Stimulated activated CD4-positive, alpha-beta T cell treated with anti-CD3 and anti-CD28 coated beads, Interleukin-2, amount 100 ng/mL, for 24 hours (primary cell): ENCODE data around the gene CTU2.

ENCODE experiments used
- DNase-seq, 2 donors: peaks; one replicate each; pipeline ENCODE4 v3.0.0-alpha.2; 2020

Gene CTU2

GRCh38 chr16:88732172-88732960, 26.1 kb downstream of the CTU2 start:
- DNase-seq = no peak

- no peak for DNase-seq
These were observed 26.6 kb downstream of the CTU2 start for GRCh38 chr16:88732961-88733294.

- DNase-seq = no peak
These were observed 27.5 kb downstream of the CTU2 start for GRCh38 chr16:88733630-88734360.

- no peak for DNase-seq
These were observed 28.0 kb downstream of the CTU2 start for GRCh38 chr16:88734361-88734728.

GRCh38 chr16:88735121-88735520, 28.8 kb downstream of the CTU2 start:
- DNase-seq = no peak

- DNase-seq = no peak
These were observed 29.3 kb downstream of the CTU2 start for GRCh38 chr16:88735616-88736015.

- no peak for DNase-seq
These were observed 29.8 kb downstream of the CTU2 start for GRCh38 chr16:88736088-88736487.

- DNase-seq = no peak
These were observed 30.2 kb downstream of the CTU2 start for GRCh38 chr16:88736496-88736895.

- DNase-seq = peak; percentile 70 to 71
These were observed 31.2 kb downstream of the CTU2 start for GRCh38 chr16:88737298-88738150.

- DNase-seq = no peak
These were observed 32.1 kb downstream of the CTU2 start for GRCh38 chr16:88738151-88739084.

- DNase-seq = no peak
These were observed 33.1 kb downstream of the CTU2 start for GRCh38 chr16:88739139-88739976.

GRCh38 chr16:88739977-88740726, 33.8 kb downstream of the CTU2 start:
- DNase-seq = no peak

GRCh38 chr16:88740727-88741055, 34.4 kb downstream of the CTU2 start:
- DNase-seq = no peak

- no peak for DNase-seq
These were observed 35.1 kb downstream of the CTU2 start for GRCh38 chr16:88741368-88741767.

GRCh38 chr16:88742896-88743605, 36.7 kb downstream of the CTU2 start:
- no peak for DNase-seq

- peak; percentile 84 to 85 for DNase-seq
These were observed 37.6 kb downstream of the CTU2 start for GRCh38 chr16:88743693-88744576.

- DNase-seq = no peak
These were observed 38.5 kb downstream of the CTU2 start for GRCh38 chr16:88744577-88745521.

- no peak for DNase-seq
These were observed 40.2 kb downstream of the CTU2 start for GRCh38 chr16:88746506-88746905.
